Upper lobe of left lung (tissue), 6 donors: ENCODE data around the gene RIOK3. TPM values are rescaled to one million over a fixed set of nuclear protein-coding genes. Genes with fewer than 3 reads are reported as not detected.

Experiments
- ATAC-seq, 2 donors: fragments of 200-7000 bp; cut with Tn5 transposase; one replicate each; pipeline ENCODE4 v1.9.1; 2022; ENCODE audit warnings: mild to moderate bottlenecking in 2 of 2, moderate library complexity in 2 of 2; ENCODE audit not compliant: low FRiP score in 2 of 2
- DNase-seq, 2 donors: peaks; one replicate each; pipeline ENCODE4 v3.0.0-alpha.2; 2019 to 2020
- H3K27ac ChIP-seq, 4 donors: fragments of 200-600 bp; sonication (generic); one replicate each; pipeline ENCODE4 v1.5.1; 2016 to 2019
- H3K27me3 ChIP-seq, 4 donors: fragments of 200-600 bp; sonication (generic); one replicate each; pipeline ENCODE4 v1.5.1; 2017 to 2019
- H3K36me3 ChIP-seq, 4 donors: fragments of 200-600 bp; sonication (generic); one replicate each; pipeline ENCODE4 v1.5.1; 2016 to 2019
- H3K4me1 ChIP-seq, 4 donors: fragments of 200-600 bp; sonication (generic); one replicate each; pipeline ENCODE4 v1.5.1; 2018 to 2019
- H3K4me3 ChIP-seq, 4 donors: fragments of 200-600 bp; sonication (generic); one replicate each; pipeline ENCODE4 v1.5.1; 2017 to 2019; ENCODE audit warnings: mild to moderate bottlenecking in 2 of 4, moderate library complexity in 1 of 4
- H3K9me3 ChIP-seq, 4 donors: fragments of 200-600 bp; sonication (generic); one replicate each; pipeline ENCODE4 v1.5.1; 2018 to 2019
- EP300 ChIP-seq, 4 donors: sonication (generic); formaldehyde crosslinking; IDR thresholded peaks; one replicate each; pipeline ENCODE4 v1.5.1; 2017; ENCODE audit warnings: antibody characterized with exemption in 4 of 4, control low read depth in 2 of 4
- POLR2A ChIP-seq, 4 donors: fragments of 450-650 bp; IDR thresholded peaks; one replicate each; pipeline ENCODE4 v1.5.1; 2016 to 2017; ENCODE audit warnings: antibody characterized with exemption in 4 of 4, mild to moderate bottlenecking in 2 of 4
- POLR2AphosphoS5 ChIP-seq, 2 donors: sonication (generic); formaldehyde crosslinking; IDR thresholded peaks; one replicate each; pipeline ENCODE4 v1.5.1; 2017; ENCODE audit warnings: antibody characterized with exemption in 2 of 2
- WGBS, 2 donors: methylation state at CpG; one replicate each; pipeline ENCODE4 v1.1.5; 2017 to 2018; 5-methylcytosine and 5-hydroxymethylcytosine counted together
- total RNA-seq, 6 donors: library from RNA; depleted of rRNA in 4 of 6; stranded (reverse); fragments of >200 nt in 4 of 6; gene quantifications; one replicate each; pipeline versions ENCODE4 v1.1.0 to v1.2.1, GENCODE V29; 2016 to 2021
- TF ChIP-seq, protein P1 (sequence below), 6 experiments: fragments of 450-650 bp in 4 of 6; fragments of 200-600 bp in 2 of 6; sonication (generic) in 2 of 6; IDR thresholded peaks; one replicate each; pipeline ENCODE4 v1.5.1; 2016 to 2019; ENCODE audit warnings: antibody characterized with exemption in 6 of 6
- donor health status: DM: no; HTN: no; CAD: no; lungs with moderate emphysema.
- donor health status: DM: no; HTN: yes; CAD: no; lungs with severe emphysema.

The RIOK3 gene
- total RNA-seq, 6 donors from 2014 or later: 54.7 to 91.1 (median 60.0) TPM

DNA sequence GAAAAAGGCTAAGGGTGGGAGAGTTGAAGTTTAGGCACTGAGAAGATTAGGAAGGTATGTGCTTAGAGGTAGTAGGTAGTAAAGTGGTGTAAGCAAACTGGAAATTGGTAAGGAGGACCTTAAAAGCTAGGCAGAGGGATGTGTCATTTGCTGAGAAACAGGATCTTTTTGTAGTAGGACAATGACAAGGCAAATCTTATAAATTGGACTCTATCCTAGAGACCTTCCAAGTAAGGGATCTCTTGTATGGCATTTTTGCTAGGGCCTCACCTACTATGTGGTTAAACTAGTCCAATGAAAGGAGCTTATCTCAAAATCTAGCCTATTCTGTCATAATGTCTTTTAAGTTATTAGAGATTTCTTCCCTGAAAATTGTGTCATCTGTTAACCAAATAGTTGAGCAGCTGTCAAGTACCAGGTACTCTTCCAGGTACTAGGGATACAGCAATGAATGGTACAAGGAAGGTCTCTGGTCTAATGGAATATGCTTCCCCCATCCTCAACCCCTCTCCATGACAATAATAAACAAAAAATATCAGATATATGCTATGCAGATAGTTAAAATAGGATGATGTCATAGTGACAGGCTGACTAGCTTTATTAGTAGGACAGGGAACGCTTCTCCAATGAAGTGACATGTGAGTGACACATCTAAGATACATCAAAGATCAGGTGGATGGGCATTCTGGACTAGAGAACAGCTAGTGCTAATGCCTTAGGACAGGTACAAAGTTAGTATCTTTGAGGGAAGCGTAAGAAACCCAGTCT, 17.7 kb downstream of the RIOK3 start:
- DNase-seq (no peak), ATAC-seq (no peak)
- Histone ChIP-seq H3K9me3 (no peaks in the 10 kb centered on the region), H3K36me3 (peaks cover 56 to 100% (median 86%) of the 10 kb centered on the region in 4 donors), H3K4me1 (no peaks in the 10 kb centered on the region), H3K27me3 (no peaks in the 10 kb centered on the region), H3K27ac (no peak overlapping the region), H3K4me3 (no peak overlapping the region)
- 88 to 92% methylated on average over 2 of the region's 2 CpGs for WGBS, 2 donors
- TF ChIP-seq, protein P1, sequence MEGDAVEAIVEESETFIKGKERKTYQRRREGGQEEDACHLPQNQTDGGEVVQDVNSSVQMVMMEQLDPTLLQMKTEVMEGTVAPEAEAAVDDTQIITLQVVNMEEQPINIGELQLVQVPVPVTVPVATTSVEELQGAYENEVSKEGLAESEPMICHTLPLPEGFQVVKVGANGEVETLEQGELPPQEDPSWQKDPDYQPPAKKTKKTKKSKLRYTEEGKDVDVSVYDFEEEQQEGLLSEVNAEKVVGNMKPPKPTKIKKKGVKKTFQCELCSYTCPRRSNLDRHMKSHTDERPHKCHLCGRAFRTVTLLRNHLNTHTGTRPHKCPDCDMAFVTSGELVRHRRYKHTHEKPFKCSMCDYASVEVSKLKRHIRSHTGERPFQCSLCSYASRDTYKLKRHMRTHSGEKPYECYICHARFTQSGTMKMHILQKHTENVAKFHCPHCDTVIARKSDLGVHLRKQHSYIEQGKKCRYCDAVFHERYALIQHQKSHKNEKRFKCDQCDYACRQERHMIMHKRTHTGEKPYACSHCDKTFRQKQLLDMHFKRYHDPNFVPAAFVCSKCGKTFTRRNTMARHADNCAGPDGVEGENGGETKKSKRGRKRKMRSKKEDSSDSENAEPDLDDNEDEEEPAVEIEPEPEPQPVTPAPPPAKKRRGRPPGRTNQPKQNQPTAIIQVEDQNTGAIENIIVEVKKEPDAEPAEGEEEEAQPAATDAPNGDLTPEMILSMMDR (IDR thresholded peaks at IDR 0.05): no peak
- no peak for TF ChIP-seq POLR2A (IDR thresholded peaks at IDR 0.05)
- no peak for TF ChIP-seq EP300 (IDR thresholded peaks at IDR 0.05)
- TF ChIP-seq POLR2AphosphoS5 (IDR thresholded peaks at IDR 0.05): no peak

DNA sequence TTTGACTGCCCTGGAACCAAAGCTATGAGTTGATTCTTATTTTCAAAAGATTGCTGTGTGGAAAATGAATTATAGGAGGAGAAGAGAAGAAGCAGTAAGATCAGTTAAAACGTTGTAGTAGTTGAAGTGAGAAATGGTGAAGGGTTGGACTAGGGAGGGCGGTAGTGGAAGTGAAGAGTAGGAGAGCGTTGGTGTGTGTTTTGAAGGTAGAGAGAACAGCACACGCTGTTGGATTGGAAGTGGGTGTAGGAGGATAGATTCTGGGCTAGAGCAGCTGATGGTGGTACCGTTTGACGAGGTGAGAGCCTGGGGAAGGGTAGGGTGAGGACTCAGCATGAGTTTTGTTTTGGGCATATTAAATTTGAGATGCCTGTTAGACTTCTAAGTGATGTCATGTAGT, 18.4 kb downstream of the RIOK3 start:
- Histone ChIP-seq H3K27ac (no peak overlapping the region), H3K4me3 (no peak overlapping the region), H3K4me1 (no peaks in the 10 kb centered on the region), H3K9me3 (no peaks in the 10 kb centered on the region), H3K36me3 (peaks cover 52 to 100% (median 86%) of the 10 kb centered on the region in 4 donors), H3K27me3 (no peaks in the 10 kb centered on the region)
- ATAC-seq (no peak), DNase-seq (no peak)
- TF ChIP-seq, protein P1 (IDR thresholded peaks at IDR 0.05): no peak
- TF ChIP-seq POLR2AphosphoS5 (IDR thresholded peaks at IDR 0.05) (no peak), POLR2A (IDR thresholded peaks at IDR 0.05) (no peak)
- WGBS, 2 donors: 91 to 92% methylated on average over 6 of the region's 6 CpGs

GRCh38 chr18:23479829-23480505, 26.9 kb downstream of the RIOK3 start:
- DNase-seq: no peak
- Histone ChIP-seq H3K27ac (no peak overlapping the region), H3K9me3 (no peaks in the 10 kb centered on the region), H3K4me1 (no peaks in the 10 kb centered on the region), H3K4me3 (no peak overlapping the region), H3K27me3 (no peaks in the 10 kb centered on the region), H3K36me3 (peaks cover 42 to 85% (median 63%) of the 10 kb centered on the region in 4 donors)
- ATAC-seq: peak in 1 of 2 donors; percentile 53
- WGBS, 2 donors: 55 to 65% methylated on average over 3 of the region's 3 CpGs
- TF ChIP-seq EP300 (IDR thresholded peaks at IDR 0.05) (no peak), POLR2A (IDR thresholded peaks at IDR 0.05) (no peak), POLR2AphosphoS5 (IDR thresholded peaks at IDR 0.05) (no peak)
- TF ChIP-seq, protein P1 (IDR thresholded peaks at IDR 0.05): no peak

- H3K27ac ChIP-seq: no peak overlapping the region
Measured at GRCh38 chr18:23484561-23485182, 31.6 kb downstream of the RIOK3 start.

More at GRCh38 chr18:23484561-23485182, 31.6 kb downstream of the RIOK3 start:
- peaks cover 4 to 14% (median 7%) of the 10 kb centered on the region in 4 donors for H3K4me1 ChIP-seq
- WGBS, 2 donors: 66 to 68% methylated on average over 8 of the region's 8 CpGs
- ATAC-seq (no peak), DNase-seq (peak in 1 of 2 donors; percentile 32)
- peaks cover 16 to 38% (median 21%) of the 10 kb centered on the region in 4 donors for H3K36me3 ChIP-seq
- no peaks in the 10 kb centered on the region for H3K27me3 ChIP-seq
- no peak for TF ChIP-seq POLR2AphosphoS5 (IDR thresholded peaks at IDR 0.05)
- no peak for TF ChIP-seq EP300 (IDR thresholded peaks at IDR 0.05)
- TF ChIP-seq POLR2A (IDR thresholded peaks at IDR 0.05): no peak
- TF ChIP-seq, protein P1 (IDR thresholded peaks at IDR 0.05): no peak
- H3K4me3 ChIP-seq: no peak overlapping the region
- H3K9me3 ChIP-seq: no peaks in the 10 kb centered on the region
